Upper lobe of right lung (tissue), 1 donor: Measurements from ENCODE around the gene NSF. TPM values are rescaled to one million over a fixed set of nuclear protein-coding genes. Genes with fewer than 3 reads are reported as not detected.
"Not testable (repeated sequence)": the region's sequence is repeated elsewhere in the genome, so short reads cannot be mapped to it uniquely, and the experiment has no call there.

Source experiments
- ATAC-seq: fragments of 200-7000 bp; cut with Tn5 transposase; one replicate; pipeline ENCODE4 v1.9.1; 2020; ENCODE audit warnings: mild to moderate bottlenecking, moderate library complexity
- DNase-seq: peaks from one replicate; pipeline ENCODE4 v3.0.0-alpha.2; 2020
- H3K27ac ChIP-seq: fragments of 200-600 bp; one replicate; pipeline ENCODE4 v1.8.0; 2022
- H3K27me3 ChIP-seq: fragments of 200-600 bp; one replicate; pipeline ENCODE4 v1.8.0; 2022; ENCODE audit warnings: mild to moderate bottlenecking
- H3K36me3 ChIP-seq: fragments of 200-600 bp; one replicate; pipeline ENCODE4 v1.8.0; 2022
- H3K4me1 ChIP-seq: fragments of 200-600 bp; one replicate; pipeline ENCODE4 v1.8.0; 2022
- H3K4me3 ChIP-seq: fragments of 200-600 bp; one replicate; pipeline ENCODE4 v1.8.0; 2022; ENCODE audit warnings: mild to moderate bottlenecking
- H3K9me3 ChIP-seq: fragments of 200-600 bp; one replicate; pipeline ENCODE4 v1.8.0; 2022
- intact Hi-C: fragments of 100-400 bp; cut with DNase I; formaldehyde crosslinking; loops from one replicate; pipeline ENCODE4 v1.11.0; 2022
- total RNA-seq: library from RNA; stranded (reverse); fragmentation: NEBNext Ultra II Directional; extraction: Animal tissue kit (Norgen Biotek cat#: 25700); gene quantifications from one replicate; pipeline ENCODE4 v1.2.1, GENCODE V29; 2021
- donor health status: DM: no; HTN: yes; CAD: no; lungs with severe emphysema.

The NSF gene
- total RNA-seq, 1 donor from 2014 or later = 49.6 TPM

GRCh38 chr17:46603125-46603524, 12.7 kb downstream of the NSF start:
- ATAC-seq, H3K36me3 ChIP-seq, H3K27me3 ChIP-seq, H3K4me3 ChIP-seq, H3K4me1 ChIP-seq, H3K9me3 ChIP-seq, DNase-seq, H3K27ac ChIP-seq, intact Hi-C loops: not testable (repeated sequence)

- H3K4me3 ChIP-seq, H3K36me3 ChIP-seq, intact Hi-C loops, DNase-seq, H3K27me3 ChIP-seq, H3K4me1 ChIP-seq, H3K9me3 ChIP-seq, H3K27ac ChIP-seq: not testable (repeated sequence)
- peak; percentile 59 for ATAC-seq
Measured at GRCh38 chr17:46611304-46611703, 20.8 kb downstream of the NSF start.

- intact Hi-C loops = not testable (repeated sequence)
Measured at GRCh38 chr17:46613876-46614275, 23.4 kb downstream of the NSF start.

GRCh38 chr17:46617121-46617520, 26.7 kb downstream of the NSF start:
- H3K27ac ChIP-seq, DNase-seq, intact Hi-C loops, H3K4me1 ChIP-seq, H3K9me3 ChIP-seq, H3K4me3 ChIP-seq, H3K36me3 ChIP-seq, H3K27me3 ChIP-seq: not testable (repeated sequence)
- peak; percentile 69 for ATAC-seq

More at GRCh38 chr17:46613876-46614275, 23.4 kb downstream of the NSF start:
- DNase-seq, ATAC-seq, H3K36me3 ChIP-seq, H3K4me3 ChIP-seq, H3K27me3 ChIP-seq, H3K27ac ChIP-seq, H3K4me1 ChIP-seq, H3K9me3 ChIP-seq: not testable (repeated sequence)

- intact Hi-C loops, H3K4me3 ChIP-seq, ATAC-seq, DNase-seq, H3K4me1 ChIP-seq, H3K27ac ChIP-seq, H3K27me3 ChIP-seq, H3K9me3 ChIP-seq, H3K36me3 ChIP-seq: not testable (repeated sequence)
Measured at GRCh38 chr17:46618975-46619374, 28.5 kb downstream of the NSF start.

- H3K27ac ChIP-seq, H3K36me3 ChIP-seq, ATAC-seq, H3K4me1 ChIP-seq, H3K4me3 ChIP-seq, intact Hi-C loops, H3K9me3 ChIP-seq, DNase-seq, H3K27me3 ChIP-seq: not testable (repeated sequence)
Measured at GRCh38 chr17:46623790-46624189, 33.3 kb downstream of the NSF start.

GRCh38 chr17:46624726-46625125, 34.3 kb downstream of the NSF start:
- H3K27me3 ChIP-seq, H3K9me3 ChIP-seq, DNase-seq, intact Hi-C loops, H3K27ac ChIP-seq, H3K36me3 ChIP-seq, ATAC-seq, H3K4me1 ChIP-seq, H3K4me3 ChIP-seq: not testable (repeated sequence)

GRCh38 chr17:46627452-46627851, 37.0 kb downstream of the NSF start:
- not testable (repeated sequence) for ATAC-seq, H3K9me3 ChIP-seq, H3K36me3 ChIP-seq

GRCh38 chr17:46628753-46629436, 38.4 kb downstream of the NSF start:
- H3K9me3 ChIP-seq, H3K36me3 ChIP-seq, H3K27ac ChIP-seq, H3K27me3 ChIP-seq, H3K4me1 ChIP-seq, intact Hi-C loops, H3K4me3 ChIP-seq, DNase-seq: not testable (repeated sequence)
- ATAC-seq = peak; percentile 72

More at GRCh38 chr17:46627452-46627851, 37.0 kb downstream of the NSF start:
- DNase-seq, H3K4me3 ChIP-seq, H3K4me1 ChIP-seq, H3K27me3 ChIP-seq, H3K27ac ChIP-seq, intact Hi-C loops: not testable (repeated sequence)

GRCh38 chr17:46632146-46632545, 41.7 kb downstream of the NSF start:
- intact Hi-C loops = not testable (repeated sequence)

GRCh38 chr17:46634844-46635243, 44.4 kb downstream of the NSF start:
- H3K9me3 ChIP-seq, intact Hi-C loops, ATAC-seq, H3K27ac ChIP-seq, H3K36me3 ChIP-seq, H3K27me3 ChIP-seq, H3K4me1 ChIP-seq, DNase-seq, H3K4me3 ChIP-seq: not testable (repeated sequence)

More at GRCh38 chr17:46632146-46632545, 41.7 kb downstream of the NSF start:
- H3K4me1 ChIP-seq, H3K27ac ChIP-seq, H3K4me3 ChIP-seq, H3K9me3 ChIP-seq, DNase-seq, H3K27me3 ChIP-seq, H3K36me3 ChIP-seq: not testable (repeated sequence)
- ATAC-seq = peak; percentile 78
